HG02610 (cell line): ENCODE measurements around the gene LDHD.
A peak's percentile ranks its signal among the peaks of the same experiment; 100 is the strongest.

ENCODE experiments used
- ATAC-seq: cut with Tn5 transposase; IDR thresholded peaks from one replicate; pipeline ENCODE4 v1.9.1; 2021; ENCODE audit warnings: mild to moderate bottlenecking, moderate library complexity; ENCODE audit not compliant: unreplicated experiment

Gene LDHD

GRCh38 chr16:75064403-75065148 is 52.0 kb downstream of the LDHD start:
- peak; percentile 38 for ATAC-seq

GRCh38 chr16:75063549-75064088 is 53.0 kb downstream of the LDHD start:
- no peak for ATAC-seq

DNA sequence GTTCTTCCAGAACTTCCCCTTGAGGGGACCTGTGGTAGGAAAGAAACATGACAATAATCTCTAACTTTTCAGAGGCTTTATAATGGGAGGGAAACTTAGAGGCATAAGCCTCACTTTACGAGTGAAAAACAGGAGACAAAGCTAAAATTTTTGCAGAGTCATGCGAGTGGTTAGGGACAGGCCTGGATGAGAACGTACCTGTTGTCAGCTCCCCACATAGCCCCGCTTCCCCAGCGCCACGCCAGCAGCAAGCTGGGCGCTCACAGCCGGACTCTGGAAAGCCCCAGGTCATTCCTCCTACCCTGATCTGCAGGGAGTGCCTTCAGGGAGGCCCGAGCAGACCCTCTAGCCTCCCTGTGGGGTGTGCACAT is 53.6 kb downstream of the LDHD start:
- no peak for ATAC-seq

DNA sequence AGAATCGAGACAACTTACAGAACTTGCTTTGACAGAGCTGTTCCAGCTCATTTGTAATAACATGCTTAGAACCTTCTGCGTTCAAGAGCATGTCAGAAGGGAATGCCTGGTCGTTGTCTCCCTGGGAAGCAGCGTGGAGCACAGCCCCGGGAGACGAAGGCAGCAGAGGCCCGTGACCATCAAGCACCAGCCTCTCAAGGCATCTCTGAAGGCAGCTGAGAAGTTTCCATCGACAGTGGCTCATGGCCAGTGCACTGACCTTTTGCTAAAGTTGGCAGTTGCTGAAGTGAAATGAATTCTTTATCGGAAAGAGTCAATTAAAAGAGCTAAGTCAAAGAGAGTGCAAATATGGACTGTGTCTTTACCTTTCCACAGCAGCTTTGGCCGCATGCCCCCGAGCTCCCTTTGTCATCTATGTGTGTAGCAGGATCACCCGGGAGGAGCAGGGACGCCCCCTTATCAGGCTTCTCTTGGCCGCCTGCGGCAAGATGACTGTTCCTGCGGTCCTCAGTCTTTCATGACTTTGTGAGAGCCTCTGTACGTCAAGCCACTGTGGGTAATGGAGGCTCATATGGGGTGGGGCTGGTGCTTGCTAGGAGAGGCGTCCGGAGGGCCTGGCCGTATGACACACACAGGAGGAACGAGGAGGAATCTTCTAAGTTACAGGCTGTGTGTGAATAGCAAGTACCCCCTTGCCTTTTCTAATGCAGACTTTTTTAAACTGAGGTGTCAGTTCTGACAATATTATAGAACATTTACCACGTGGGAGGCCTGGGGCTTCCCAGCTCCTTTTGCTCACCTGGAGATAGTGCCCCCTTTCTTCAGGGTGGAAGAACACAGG is 54.2 kb downstream of the LDHD start:
- ATAC-seq: no peak
